Ascending aorta (tissue), 2 donors: ENCODE results near the gene ARSK. TPM values are rescaled to one million over a fixed set of nuclear protein-coding genes. Genes with fewer than 3 reads are reported as not detected.
A peak's percentile ranks its signal among the peaks of the same experiment; 100 is the strongest.

Experiments used
- DNase-seq, 2 donors: peaks; one replicate each; pipeline ENCODE4 v3.0.0-alpha.2; 2019; ENCODE audit warnings: low spot score in 2 of 2
- H3K27ac ChIP-seq, 2 donors: fragments of 200-600 bp; sonication (generic); one replicate each; pipeline ENCODE4 v1.5.1; 2016 to 2017; ENCODE audit warnings: mild to moderate bottlenecking in 1 of 2
- H3K27me3 ChIP-seq: fragments of 200-600 bp; sonication (generic); one replicate; pipeline ENCODE4 v1.5.1; 2017
- H3K36me3 ChIP-seq, 2 donors: fragments of 200-600 bp; sonication (generic); one replicate each; pipeline ENCODE4 v1.5.1; 2016
- H3K4me1 ChIP-seq, 2 donors: fragments of 200-600 bp; sonication (generic); one replicate each; pipeline ENCODE4 v1.5.1; 2016 to 2017; ENCODE audit warnings: mild to moderate bottlenecking in 1 of 2
- H3K4me3 ChIP-seq, 2 donors: fragments of 200-600 bp; sonication (generic); one replicate each; pipeline ENCODE4 v1.5.1; 2016 to 2017; ENCODE audit warnings: mild to moderate bottlenecking in 1 of 2
- H3K9me3 ChIP-seq, 2 donors: fragments of 200-600 bp; sonication (generic); one replicate each; pipeline ENCODE4 v1.5.1; 2016
- CTCF ChIP-seq, 3 experiments: fragments of 200-600 bp in 2 of 3; fragments of 450-650 bp in 1 of 3; sonication (generic) in 2 of 3; IDR thresholded peaks; one replicate each; pipeline ENCODE4 v1.5.1; 2016 to 2019; ENCODE audit warnings: antibody characterized with exemption in 3 of 3, mild to moderate bottlenecking in 1 of 3, moderate library complexity in 1 of 3
- intact Hi-C: fragments of 100-400 bp; cut with DNase I; formaldehyde crosslinking; loops from one replicate; pipeline ENCODE4 v1.15.1; 2023
- total RNA-seq: library from RNA; depleted of rRNA; stranded (reverse); fragments of >200 nt; gene quantifications from one replicate; pipeline ENCODE4 v1.1.0, GENCODE V29; 2016

Gene ARSK
- total RNA-seq, 1 donor from 2014 or later, result 3.6 TPM

GRCh38 chr5:95615164-95615467 lies 60.2 kb downstream of the ARSK start:
- no peak for TF ChIP-seq CTCF (IDR thresholded peaks at IDR 0.05)
- Histone ChIP-seq H3K9me3 (peaks cover 3 to 7% of the 10 kb centered on the region in 2 donors), H3K36me3 (no peaks in the 10 kb centered on the region), H3K27ac (no peak overlapping the region), H3K4me3 (no peak overlapping the region), H3K4me1 (no peaks in the 10 kb centered on the region), H3K27me3 (no peaks in the 10 kb centered on the region)
- DNase-seq, result no peak
- intact Hi-C loops, result no loop called here

- Histone ChIP-seq H3K4me3 (no peak overlapping the region), H3K27ac (no peak overlapping the region), H3K4me1 (peaks cover 3 to 8% of the 10 kb centered on the region in 2 donors), H3K27me3 (no peaks in the 10 kb centered on the region), H3K9me3 (peaks cover 3 to 7% of the 10 kb centered on the region in 2 donors), H3K36me3 (no peaks in the 10 kb centered on the region)
- DNase-seq, result no peak
- intact Hi-C loops, result no loop called here
- TF ChIP-seq CTCF (IDR thresholded peaks at IDR 0.05), result no peak
Observed at GRCh38 chr5:95617057-95617456, 62.2 kb downstream of the ARSK start.

GRCh38 chr5:95619096-95619495 lies 64.2 kb downstream of the ARSK start:
- peak overlapping the region; percentile 71 to 73 for H3K4me3 ChIP-seq

GRCh38 chr5:95619514-95620029 lies 64.7 kb downstream of the ARSK start:
- intact Hi-C loops, result loop anchor here (2.0 kb wide), 1 partner anchor 27 kb away; the partner anchor contains the start of gene RFESD

More at GRCh38 chr5:95619096-95619495, 64.2 kb downstream of the ARSK start:
- no peak for TF ChIP-seq CTCF (IDR thresholded peaks at IDR 0.05)
- H3K27ac ChIP-seq, result no peak overlapping the region
- H3K9me3 ChIP-seq, result no peaks in the 10 kb centered on the region
- H3K36me3 ChIP-seq, result no peaks in the 10 kb centered on the region
- intact Hi-C loops, result no loop called here
- no peaks in the 10 kb centered on the region for H3K27me3 ChIP-seq
- H3K4me1 ChIP-seq, result peaks cover 3 to 8% of the 10 kb centered on the region in 2 donors
- no peak for DNase-seq

GRCh38 chr5:95620030-95620869 lies 65.3 kb downstream of the ARSK start, which contains the start of gene GPR150:
TSS of gene GPR150 (plus strand) at chr5:95620087. CDS start at chr5:95620276, 189 bp downstream.
- TF ChIP-seq CTCF (IDR thresholded peaks at IDR 0.05), result peak in 1 of 3 experiments; percentile 6
- peak within 1 kb of the TSS; percentile 71 to 73 for H3K4me3 ChIP-seq
- peaks cover 3 to 8% of the 10 kb centered on the region in 2 donors for H3K4me1 ChIP-seq
- DNase-seq, result peak in 1 of 2 donors; percentile 74
- intact Hi-C loops, result loop anchor here (2.0 kb wide), 1 partner anchor 27 kb away; the partner anchor contains the start of gene RFESD
- H3K27ac ChIP-seq, result no peak within 1 kb of the TSS
- no peaks in the 10 kb centered on the region for H3K27me3 ChIP-seq
- no peaks in the 10 kb centered on the region for H3K9me3 ChIP-seq
- no peaks in the 10 kb centered on the region for H3K36me3 ChIP-seq

More at GRCh38 chr5:95619514-95620029, 64.7 kb downstream of the ARSK start:
- peaks cover 3 to 8% of the 10 kb centered on the region in 2 donors for H3K4me1 ChIP-seq
- peak overlapping the region; percentile 71 to 73 for H3K4me3 ChIP-seq
- no peak overlapping the region for H3K27ac ChIP-seq
- no peaks in the 10 kb centered on the region for H3K36me3 ChIP-seq
- DNase-seq, result no peak
- no peak for TF ChIP-seq CTCF (IDR thresholded peaks at IDR 0.05)
- H3K9me3 ChIP-seq, result no peaks in the 10 kb centered on the region
- no peaks in the 10 kb centered on the region for H3K27me3 ChIP-seq
